SK-N-SH (cell line): ENCODE results near the gene CLDN16. TPM values are rescaled to one million over a fixed set of nuclear protein-coding genes. Genes with fewer than 3 reads are reported as not detected.

ENCODE experiments used
- CTCF ChIA-PET: fragments of 300-600, 350-600 bp; formaldehyde crosslinking; extraction: SDS; loops from one replicate; lab custom pipeline; 2021; lab: Yijun Ruan, JAX
- POLR2A ChIA-PET: fragments of 350-600 bp; sonication (Branson Sonifier 250); formaldehyde crosslinking; extraction: SDS; loops from one replicate; lab custom pipeline; 2020; ENCODE audit warnings: antibody characterized with exemption, inconsistent platforms; lab: Yijun Ruan, JAX
- DNase-seq: peaks from one replicate; pipeline ENCODE4 v3.0.0; 2012
- H2AFZ ChIP-seq: fragments of 200-600 bp; sonication (generic); 2 replicates; pipeline ENCODE4 v1.8.1; 2016; ENCODE audit warnings: antibody characterized with exemption, mild to moderate bottlenecking, low read depth
- H3F3A ChIP-seq: fragments of 200-600 bp; sonication (generic); replicated peaks from 2 replicates; pipeline ENCODE3; 2016; ENCODE audit warnings: antibody characterized with exemption, mild to moderate bottlenecking; ENCODE audit not compliant: insufficient read depth
- H3K27ac ChIP-seq, 2 experiments: fragments of 200-500 bp in 1 of 2; fragments of 200-600 bp in 1 of 2; sonication (Bioruptor generic) in 1 of 2; sonication (generic), shearing (Covaris generic) in 1 of 2; 2 replicates each; pipeline versions ENCODE4 v1.5.1 to v1.6.1; 2014 to 2016; ENCODE audit warnings: low read depth in 2 of 2, inconsistent platforms in 1 of 2, low read length in 1 of 2, mild to moderate bottlenecking in 1 of 2, mixed read lengths in 1 of 2
- H3K27me3 ChIP-seq: fragments of 200-600 bp; sonication (generic), shearing (Covaris generic); 2 replicates; pipeline ENCODE4 v1.6.1; 2016; ENCODE audit warnings: mixed run types; ENCODE audit not compliant: insufficient read depth
- H3K36me3 ChIP-seq, 2 experiments: fragments of 200-500 bp in 1 of 2; fragments of 200-600 bp in 1 of 2; sonication (Bioruptor generic) in 1 of 2; sonication (generic) in 1 of 2; replicated peaks in 1 of 2; 2 replicates each; pipeline versions ENCODE3 to v1.5.1; 2014 to 2016; ENCODE audit warnings: low read length in 1 of 2, mild to moderate bottlenecking in 1 of 2; ENCODE audit not compliant: insufficient read depth in 2 of 2, control insufficient read depth in 1 of 2
- H3K4me1 ChIP-seq, 2 experiments: fragments of 200-500 bp in 1 of 2; fragments of 200-600 bp in 1 of 2; sonication (Bioruptor generic) in 1 of 2; sonication (generic), shearing (Covaris generic) in 1 of 2; 2 replicates each; pipeline versions ENCODE4 v1.5.1 to v1.6.1; 2014 to 2016; ENCODE audit warnings: low read depth in 1 of 2, low read length in 1 of 2, mixed run types in 1 of 2; ENCODE audit not compliant: insufficient read depth in 2 of 2, control insufficient read depth in 1 of 2
- H3K4me2 ChIP-seq: fragments of 200-600 bp; sonication (generic), shearing (Covaris generic); 2 replicates; pipeline ENCODE4 v1.6.1; 2017; ENCODE audit warnings: mixed run types
- H3K4me3 ChIP-seq, 2 experiments: fragments of 200-500 bp in 1 of 2; fragments of 200-600 bp in 1 of 2; sonication (Bioruptor generic) in 1 of 2; sonication (generic), shearing (Covaris generic) in 1 of 2; 2 replicates each; pipeline versions ENCODE4 v1.5.1 to v1.8.1; 2014 to 2016; ENCODE audit warnings: low read depth in 2 of 2, inconsistent platforms in 1 of 2, low read length in 1 of 2, mild to moderate bottlenecking in 1 of 2, mixed read lengths in 1 of 2, moderate library complexity in 1 of 2
- H3K79me2 ChIP-seq: fragments of 200-600 bp; sonication (generic); 2 replicates; pipeline ENCODE4 v1.8.1; 2017; ENCODE audit warnings: mild to moderate bottlenecking; ENCODE audit not compliant: insufficient read depth
- H3K9ac ChIP-seq: fragments of 200-600 bp; sonication (generic); 2 replicates; pipeline ENCODE4 v1.6.1; 2017; ENCODE audit warnings: mixed run types
- H3K9me2 ChIP-seq: fragments of 200-600 bp; sonication (generic); 2 replicates; pipeline ENCODE4 v1.6.1; 2017; ENCODE audit warnings: mixed run types
- H3K9me3 ChIP-seq: fragments of 200-600 bp; sonication (generic); 2 replicates; pipeline ENCODE4 v1.6.1; 2017; ENCODE audit warnings: mixed run types, mild to moderate bottlenecking, moderate library complexity
- H4K20me1 ChIP-seq: fragments of 200-600 bp; sonication (generic); 2 replicates; pipeline ENCODE4 v1.6.1; 2017; ENCODE audit warnings: mild to moderate bottlenecking, mixed run types; ENCODE audit not compliant: insufficient read depth
- EP300 ChIP-seq, 2 experiments: IDR thresholded peaks; 2 replicates each; pipeline versions ENCODE4 v1.4.0 to v1.6.1; 2012; ENCODE audit warnings: borderline replicate concordance in 1 of 2, low read depth in 1 of 2, low read length in 1 of 2
- EZH2phosphoT487 ChIP-seq: fragments of 200-600 bp; sonication (generic); IDR thresholded peaks from 2 replicates; pipeline ENCODE4 v1.6.1; 2017; ENCODE audit warnings: low read depth, mixed run types, mild to moderate bottlenecking, antibody characterized with exemption, moderate library complexity, borderline replicate concordance
- GABPA ChIP-seq: IDR thresholded peaks from 2 replicates; pipeline ENCODE4 v1.4.0; 2012; ENCODE audit warnings: low read depth, mild to moderate bottlenecking
- GATA2 ChIP-seq: sonication (generic); formaldehyde crosslinking; IDR thresholded peaks from 2 replicates; pipeline ENCODE4 v1.5.0; 2020; ENCODE audit warnings: mild to moderate bottlenecking, missing genetic modification reagents
- MEF2A ChIP-seq: IDR thresholded peaks from 2 replicates; pipeline ENCODE4 v1.4.0; 2012; ENCODE audit warnings: low read depth, borderline replicate concordance
- MXI1 ChIP-seq: IDR thresholded peaks from 2 replicates; pipeline ENCODE4 v1.6.1; 2012; ENCODE audit warnings: mild to moderate bottlenecking, low read depth, low read length, improper control_type of control experiment
- NFIC ChIP-seq: IDR thresholded peaks from 2 replicates; pipeline ENCODE4 v1.4.0; 2012; ENCODE audit warnings: borderline replicate concordance
- PBX3 ChIP-seq: IDR thresholded peaks from 2 replicates; pipeline ENCODE4; 2012
- YY1 ChIP-seq: IDR thresholded peaks from 2 replicates; pipeline ENCODE4 v1.4.0; 2012; ENCODE audit warnings: low read depth, mild to moderate bottlenecking
- WGBS: methylation state at CpG from one replicate; pipeline ENCODE4 v1.1.6; 2017; ENCODE audit warnings: low lambda C conversion rate; 5-methylcytosine and 5-hydroxymethylcytosine counted together
- polyA plus RNA-seq, 3 experiments: library from polyadenylated mRNA; depleted of rRNA; stranded (reverse); fragments of >200 nt; gene quantifications; 2 replicates each; pipeline ENCODE4 v1.2.3, GENCODE V29; 2012

Gene CLDN16
- polyA plus RNA-seq, 1 of the 3 experiments (the other 2 are of a cell fraction), result 0.02 TPM

- 9% methylated on average over 2 of the region's 2 CpGs for WGBS
- CTCF ChIA-PET, result no interaction called here
Measured at GRCh38 chr3:190430906-190431305, 42.9 kb downstream of the CLDN16 start.

GRCh38 chr3:190432216-190432615 is 44.3 kb downstream of the CLDN16 start:
- Histone ChIP-seq H3K9me2 (no peaks in the 10 kb centered on the region), H2AFZ (no peak overlapping the region), H3K4me2 (no peak overlapping the region), H3K36me3 (no peaks in the 10 kb centered on the region), H4K20me1 (no peaks in the 10 kb centered on the region), H3K79me2 (no peaks in the 10 kb centered on the region), H3K9ac (no peak overlapping the region), H3K27ac (no peak overlapping the region), H3K27me3 (peaks cover 6% of the 10 kb centered on the region; the same call in 1 of the 2 replicates), H3K4me1 (no peaks in the 10 kb centered on the region), H3K9me3 (no peaks in the 10 kb centered on the region), H3K4me3 (no peak overlapping the region), H3F3A (no peaks in the 10 kb centered on the region)
- no peak for DNase-seq
- ChIA-PET CTCF (no interaction called here), POLR2A (no interaction called here)
- no peak for TF ChIP-seq EZH2phosphoT487

More at GRCh38 chr3:190430906-190431305, 42.9 kb downstream of the CLDN16 start:
- Histone ChIP-seq H3K27ac (no peak overlapping the region), H3K9ac (no peak overlapping the region), H3K4me1 (no peaks in the 10 kb centered on the region), H3K4me2 (no peak overlapping the region), H3K27me3 (peaks cover 6% of the 10 kb centered on the region; the same call in 1 of the 2 replicates), H3K4me3 (no peak overlapping the region), H3K9me3 (no peaks in the 10 kb centered on the region), H4K20me1 (no peaks in the 10 kb centered on the region), H3F3A (no peaks in the 10 kb centered on the region), H2AFZ (no peak overlapping the region), H3K36me3 (no peaks in the 10 kb centered on the region), H3K9me2 (no peaks in the 10 kb centered on the region), H3K79me2 (no peaks in the 10 kb centered on the region)
- no peak for TF ChIP-seq PBX3
- TF ChIP-seq NFIC, result no peak
- TF ChIP-seq GABPA, result no peak
- TF ChIP-seq GATA2 (CRISPR knock-in tag), result no peak
- no peak for TF ChIP-seq MEF2A
- POLR2A ChIA-PET, result no interaction called here
- no peak for DNase-seq

- CTCF ChIA-PET, result no interaction called here
- POLR2A ChIA-PET, result no interaction called here
Measured at GRCh38 chr3:190433626-190434025, 45.7 kb downstream of the CLDN16 start.

More at GRCh38 chr3:190433626-190434025, 45.7 kb downstream of the CLDN16 start:
- Histone ChIP-seq H3K27me3 (peaks cover 5% of the 10 kb centered on the region; the same call in 1 of the 2 replicates), H3F3A (no peaks in the 10 kb centered on the region), H3K9ac (no peak overlapping the region), H4K20me1 (no peaks in the 10 kb centered on the region), H3K4me1 (no peaks in the 10 kb centered on the region), H3K4me3 (no peak overlapping the region), H3K4me2 (no peak overlapping the region), H2AFZ (no peak overlapping the region), H3K27ac (no peak overlapping the region), H3K79me2 (no peaks in the 10 kb centered on the region), H3K9me2 (no peaks in the 10 kb centered on the region), H3K9me3 (no peaks in the 10 kb centered on the region), H3K36me3 (no peaks in the 10 kb centered on the region)
- no peak for DNase-seq
- 18% methylated on average over 4 of the region's 4 CpGs for WGBS
- TF ChIP-seq EP300 (IDR thresholded peaks at IDR 0.05; ENCODE audit: borderline replicate concordance in 1 of 2, low read depth in 1 of 2, low read length in 1 of 2), result no peak
- no peak for TF ChIP-seq YY1
- TF ChIP-seq MXI1, result no peak
